Measurements from ENCODE around the gene NAV1. TPM values are rescaled to one million over a fixed set of nuclear protein-coding genes. Genes with fewer than 3 reads are reported as not detected.

Gene NAV1
- polyA plus RNA-seq, 1 donor: 27.0 TPM

- DNase-seq: no peak
Measured at GRCh38 chr1:201587729-201588128, 48.8 kb downstream of the NAV1 start.

Other genes starting within 250 kb of the NAV1 start
- gene TNNT2, start 161.4 kb upstream of the NAV1 start, polyA plus RNA-seq (ENCODE audit: insufficient read length): 1,245 TPM
- gene LAD1, start 139.8 kb upstream of the NAV1 start, polyA plus RNA-seq (ENCODE audit: insufficient read length): 17.8 TPM
- gene TNNI1, start 117.4 kb upstream of the NAV1 start, polyA plus RNA-seq (ENCODE audit: insufficient read length): 1,789 TPM
- gene PHLDA3, start 69.9 kb upstream of the NAV1 start, polyA plus RNA-seq (ENCODE audit: insufficient read length): 23.5 TPM
- 37.0 TPM for gene CSRP1, start 32.0 kb upstream of the NAV1 start, polyA plus RNA-seq (ENCODE audit: insufficient read length)